NB4 (cell line): Measurements from ENCODE around the gene SLC38A2.

Experiments used
- DNase-seq: peaks from one replicate; pipeline ENCODE4 v3.0.0; 2010; ENCODE audit warnings: low read depth
- H3K4me3 ChIP-seq: one replicate; pipeline ENCODE4 v1.5.1; 2011; ENCODE audit warnings: mild to moderate bottlenecking, low read depth, low read length, moderate library complexity
- CTCF ChIP-seq: IDR thresholded peaks from one replicate; pipeline ENCODE4 v1.5.1; 2012; ENCODE audit warnings: low read depth, low read length
- MYC ChIP-seq: IDR thresholded peaks from 2 replicates; pipeline ENCODE4 v1.6.1; 2011; ENCODE audit warnings: low read depth, low read length
- POLR2A ChIP-seq: IDR thresholded peaks from 2 replicates; pipeline ENCODE4 v1.6.1; 2011; ENCODE audit warnings: mild to moderate bottlenecking; ENCODE audit not compliant: insufficient read length; ENCODE audit errors: extremely low read depth
- TF ChIP-seq, protein P1 (sequence below): IDR thresholded peaks from 2 replicates; pipeline ENCODE4 v1.6.1; 2011; ENCODE audit warnings: low read depth, low read length

SLC38A2 gene

DNA sequence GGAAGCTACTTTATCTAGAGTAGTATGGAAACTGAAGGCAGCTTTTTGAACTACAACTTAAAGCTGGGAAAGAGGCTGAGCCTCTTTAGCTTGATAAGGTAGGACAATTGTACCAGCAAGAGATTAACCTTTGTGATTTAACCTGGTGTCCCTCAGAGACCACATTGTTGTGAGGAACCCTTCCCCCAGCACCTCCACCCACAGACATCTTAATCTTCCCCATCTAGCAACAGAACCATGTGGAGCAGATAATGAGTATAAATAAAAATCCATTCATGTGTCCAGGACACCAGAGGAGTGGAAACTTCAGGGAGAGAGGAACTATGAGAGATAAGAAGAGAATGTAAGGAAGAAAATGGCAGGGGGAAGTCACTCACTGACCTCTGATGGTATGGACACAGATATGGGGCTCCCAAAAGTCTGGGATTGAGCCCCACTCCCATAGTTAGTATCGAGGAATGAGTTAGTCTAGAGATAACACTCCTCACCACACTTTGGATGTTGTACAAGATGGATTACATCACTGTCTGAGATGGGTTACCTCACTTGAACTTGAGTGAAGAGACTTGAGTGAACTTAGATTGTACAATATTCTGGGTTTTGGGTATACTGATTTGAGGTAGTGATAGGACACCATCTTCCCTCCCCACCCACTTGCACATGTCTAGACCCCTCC lies 33.9 kb upstream of the SLC38A2 start:
- DNase-seq, result no peak
- no peak for TF ChIP-seq CTCF
- no peak for TF ChIP-seq MYC
- no peak for TF ChIP-seq POLR2A
- TF ChIP-seq, protein P1, sequence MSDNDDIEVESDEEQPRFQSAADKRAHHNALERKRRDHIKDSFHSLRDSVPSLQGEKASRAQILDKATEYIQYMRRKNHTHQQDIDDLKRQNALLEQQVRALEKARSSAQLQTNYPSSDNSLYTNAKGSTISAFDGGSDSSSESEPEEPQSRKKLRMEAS, result no peak
- no peak overlapping the region for H3K4me3 ChIP-seq

GRCh38 chr12:46404733-46405132 lies 32.2 kb upstream of the SLC38A2 start:
- no peak overlapping the region for H3K4me3 ChIP-seq
- no peak for DNase-seq
- no peak for TF ChIP-seq MYC
- TF ChIP-seq, protein P1, result no peak
- TF ChIP-seq CTCF, result no peak
- no peak for TF ChIP-seq POLR2A

DNA sequence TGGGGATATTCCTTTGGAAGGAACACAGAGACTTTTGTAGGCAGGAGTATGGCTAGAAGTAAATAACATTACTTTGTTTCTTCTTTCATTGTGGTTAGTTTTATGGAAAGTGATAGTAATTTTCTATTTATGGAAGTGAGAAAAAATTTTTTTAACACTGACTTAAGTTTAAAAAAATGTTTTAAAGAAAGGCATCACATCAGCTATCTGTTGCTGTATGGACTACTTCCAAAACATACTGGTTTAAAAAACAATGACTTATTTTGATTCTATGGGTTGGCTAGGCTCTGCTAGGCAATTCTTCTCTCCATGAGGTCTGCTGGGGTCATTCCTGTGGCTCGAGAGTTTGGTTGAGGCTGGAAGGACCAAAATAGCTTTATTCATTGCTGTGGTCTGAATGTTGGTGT lies 31.7 kb upstream of the SLC38A2 start:
- no peak for DNase-seq
- TF ChIP-seq MYC, result no peak
- TF ChIP-seq, protein P1, result no peak
- no peak for TF ChIP-seq CTCF
- TF ChIP-seq POLR2A, result no peak
- H3K4me3 ChIP-seq, result no peak overlapping the region

- TF ChIP-seq MYC, result no peak
- TF ChIP-seq CTCF, result no peak
- TF ChIP-seq, protein P1, result no peak
- TF ChIP-seq POLR2A, result no peak
- no peak overlapping the region for H3K4me3 ChIP-seq
- DNase-seq, result no peak
These were observed 31.1 kb upstream of the SLC38A2 start for GRCh38 chr12:46403719-46404070.

DNA sequence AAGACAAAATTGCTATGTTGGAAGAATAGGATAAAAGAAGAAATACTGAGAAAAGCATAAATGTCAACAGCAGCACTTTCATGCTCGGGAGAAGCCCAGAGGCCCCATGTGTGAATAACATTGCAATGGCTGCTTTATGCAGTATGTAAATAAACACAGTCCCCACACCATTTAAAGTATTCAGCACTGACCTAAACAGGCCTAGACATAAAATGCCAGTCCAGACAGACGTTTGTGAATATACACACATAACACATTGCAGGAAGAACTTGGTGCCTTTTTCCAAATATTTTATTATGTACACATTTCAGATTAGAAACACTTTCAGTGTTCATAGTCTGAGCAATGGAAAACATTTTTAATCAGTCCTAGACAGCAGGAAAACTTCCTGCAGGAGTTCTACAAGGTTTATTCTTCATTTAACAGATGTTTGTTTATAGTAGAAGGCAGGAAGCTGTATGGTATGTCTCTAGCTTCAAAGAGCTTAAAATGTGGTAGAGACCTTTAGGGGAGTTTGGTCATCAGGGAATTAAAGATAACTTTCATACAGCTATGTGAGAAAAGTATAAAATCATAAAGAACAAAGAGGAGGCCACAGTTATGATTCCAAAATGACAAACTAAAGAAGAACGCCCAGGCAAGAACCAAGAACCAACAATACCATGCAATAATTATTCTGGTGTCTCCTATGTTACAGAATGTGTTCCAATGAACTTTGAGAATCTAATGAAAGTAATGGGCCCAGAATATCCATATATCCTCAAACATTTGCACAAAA lies 30.6 kb upstream of the SLC38A2 start:
- DNase-seq, result no peak
- H3K4me3 ChIP-seq, result no peak overlapping the region
- TF ChIP-seq, protein P1, result no peak
- TF ChIP-seq CTCF (no peak), POLR2A (no peak), MYC (no peak)
